ENCODE measurements around the gene CPN2.

Gene CPN2

GRCh38 chr3:194351080-194351672 lies at the start of gene CPN2:
Gene CPN2 (minus strand): TSS chr3:194351328. CDS start chr3:194342702, 8,626 bp downstream.
- no peak for DNase-seq

- no peak for DNase-seq
Observed at GRCh38 chr3:194399874-194400411, 48.8 kb upstream of the CPN2 start.

- DNase-seq, result no peak
Observed at GRCh38 chr3:194399166-194399565, 48.0 kb upstream of the CPN2 start, which contains the start of gene GP5. Gene GP5 (minus strand): TSS chr3:194399266. CDS start chr3:194398282, 984 bp downstream.

GRCh38 chr3:194397757-194398312 lies 46.7 kb upstream of the CPN2 start:
- DNase-seq, result peak; percentile 27

GRCh38 chr3:194396859-194397756 lies 46.0 kb upstream of the CPN2 start:
- DNase-seq, result peak; percentile 29

- DNase-seq, result no peak
Observed at GRCh38 chr3:194396539-194396858, 45.4 kb upstream of the CPN2 start.

GRCh38 chr3:194395778-194396538 lies 44.8 kb upstream of the CPN2 start:
- peak; percentile 69 for DNase-seq

GRCh38 chr3:194395212-194395611 lies 44.1 kb upstream of the CPN2 start:
- no peak for DNase-seq

- DNase-seq, result no peak
Observed at GRCh38 chr3:194392576-194392975, 41.4 kb upstream of the CPN2 start.

GRCh38 chr3:194390835-194391234 lies 39.7 kb upstream of the CPN2 start:
- no peak for DNase-seq

GRCh38 chr3:194389269-194389668 lies 38.1 kb upstream of the CPN2 start:
- no peak for DNase-seq

- DNase-seq, result no peak
Observed at GRCh38 chr3:194387926-194388418, 36.8 kb upstream of the CPN2 start.

- no peak for DNase-seq
Observed at GRCh38 chr3:194387276-194387675, 36.1 kb upstream of the CPN2 start.

GRCh38 chr3:194386648-194387047 lies 35.5 kb upstream of the CPN2 start:
- DNase-seq, result no peak

GRCh38 chr3:194386066-194386465 lies 34.9 kb upstream of the CPN2 start:
- DNase-seq, result no peak

- no peak for DNase-seq
Observed at GRCh38 chr3:194384569-194385001, 33.5 kb upstream of the CPN2 start.

- DNase-seq, result no peak
Observed at GRCh38 chr3:194384156-194384555, 33.0 kb upstream of the CPN2 start.

GRCh38 chr3:194383276-194383940 lies 32.3 kb upstream of the CPN2 start:
- no peak for DNase-seq

GRCh38 chr3:194382892-194383223 lies 31.7 kb upstream of the CPN2 start:
- no peak for DNase-seq

- no peak for DNase-seq
Observed at GRCh38 chr3:194382196-194382891, 31.2 kb upstream of the CPN2 start.

- no peak for DNase-seq
Observed at GRCh38 chr3:194381460-194381875, 30.3 kb upstream of the CPN2 start.

- DNase-seq, result no peak
Observed at GRCh38 chr3:194380326-194380725, 29.2 kb upstream of the CPN2 start.

Data from CD4-positive, alpha-beta T cell treated with Interleukin-10 for 1 hour (primary cell).